H1 (cell line): ENCODE measurements around the gene ANKFN1. TPM values are rescaled to one million over a fixed set of nuclear protein-coding genes. Genes with fewer than 3 reads are reported as not detected.

Source experiments
- CHD1 ChIP-seq: IDR thresholded peaks from 2 replicates; pipeline ENCODE4 v1.6.1; 2012; ENCODE audit warnings: low read depth, low read length, improper control_type of control experiment
- POLR2A ChIP-seq, 2 experiments: IDR thresholded peaks; 1 replicate in 1 of 2; 2 replicates in 1 of 2; pipeline ENCODE4 v1.6.1; 2011; ENCODE audit warnings: low read depth in 2 of 2, low read length in 2 of 2, mild to moderate bottlenecking in 2 of 2; ENCODE audit errors: control extremely low read depth in 1 of 2
- polyA plus RNA-seq, 7 experiments: library from polyadenylated mRNA; depleted of rRNA in 3 of 7; stranded (reverse) in 5 of 7; unstranded in 2 of 7; fragments of >200 nt in 5 of 7; fragments of 200-250 nt in 2 of 7; gene quantifications; 1 replicate in 5 of 7; 2 replicates in 1 of 7; 4 replicates in 1 of 7; pipeline versions ENCODE4 v1.2.1 to v1.2.3, GENCODE V29; 2011 to 2013; ENCODE audit warnings: missing spikeins in 2 of 7, mixed read lengths in 2 of 7
- total RNA-seq: library from RNA; stranded (reverse); fragmentation: NEBNext Ultra II Directional; extraction: Animal tissue kit (Norgen Biotek cat#: 25700); gene quantifications from 2 replicates; pipeline ENCODE4 v1.2.1, GENCODE V29; 2021
- TF ChIP-seq, protein P1 (sequence below): IDR thresholded peaks from 2 replicates; pipeline ENCODE4 v1.6.1; 2012; ENCODE audit warnings: inconsistent platforms

Gene ANKFN1
- total and polyA plus RNA-seq, 2 of the 8 experiments (the other 6 are each of a cell fraction or from before 2014, with no cell fraction given), result not detected

DNA sequence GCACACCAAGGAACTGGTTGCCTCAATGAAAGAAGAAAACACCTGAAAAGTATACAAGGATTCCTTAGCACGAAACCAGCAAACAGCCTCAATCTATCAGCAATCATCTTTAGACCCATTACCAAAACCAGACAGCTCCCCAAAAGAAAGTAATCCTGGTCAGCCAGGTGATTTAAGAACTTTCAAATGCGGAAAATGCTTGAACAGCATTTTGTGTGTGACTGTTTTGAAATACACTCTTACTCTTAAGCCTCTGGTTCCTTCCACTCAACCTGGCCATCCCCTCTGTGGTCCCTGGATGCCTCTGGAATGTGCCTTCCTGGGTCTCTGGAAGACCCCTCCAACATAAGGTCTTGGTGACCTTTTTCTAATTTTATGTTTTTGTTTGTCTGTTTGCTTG is 369.8 kb downstream of the ANKFN1 start (continued):
- TF ChIP-seq CHD1 (no peak), POLR2A (IDR thresholded peaks at IDR 0.05; ENCODE audit: control extremely low read depth in 1 of 2, low read depth in 2 of 2, low read length in 2 of 2) (no peak)
- TF ChIP-seq, protein P1, sequence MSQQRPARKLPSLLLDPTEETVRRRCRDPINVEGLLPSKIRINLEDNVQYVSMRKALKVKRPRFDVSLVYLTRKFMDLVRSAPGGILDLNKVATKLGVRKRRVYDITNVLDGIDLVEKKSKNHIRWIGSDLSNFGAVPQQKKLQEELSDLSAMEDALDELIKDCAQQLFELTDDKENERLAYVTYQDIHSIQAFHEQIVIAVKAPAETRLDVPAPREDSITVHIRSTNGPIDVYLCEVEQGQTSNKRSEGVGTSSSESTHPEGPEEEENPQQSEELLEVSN, result no peak
